ENCODE measurements around the gene ZP3.
"Not testable (repeated sequence)": the region's sequence is repeated elsewhere in the genome, so short reads cannot be mapped to it uniquely, and the experiment has no call there.

Gene ZP3

GRCh38 chr7:76412249-76412648, 12.5 kb upstream of the ZP3 start:
- DNase-seq = no peak
- no peaks in the 10 kb centered on the region for H3K9me3 ChIP-seq
- no peaks in the 10 kb centered on the region for H3K4me1 ChIP-seq
- no peak overlapping the region for H3K4me3 ChIP-seq (ENCODE audit: low read depth, low read length)
- H3K27me3 ChIP-seq = no peaks in the 10 kb centered on the region; the same call in 1 of the 2 replicates
- H3K36me3 ChIP-seq = no peaks in the 10 kb centered on the region
- no peak for TF ChIP-seq CTCF (IDR thresholded peaks at IDR 0.05; ENCODE audit: low read depth, low read length)

- not testable (repeated sequence) for H3K27me3 ChIP-seq; H3K4me3 ChIP-seq (ENCODE audit: low read depth, low read length); H3K9me3 ChIP-seq; DNase-seq; H3K4me1 ChIP-seq; H3K36me3 ChIP-seq
Observed at GRCh38 chr7:76417654-76418310, 7.0 kb upstream of the ZP3 start.

- H3K9me3 ChIP-seq; DNase-seq; H3K36me3 ChIP-seq; H3K4me3 ChIP-seq (ENCODE audit: low read depth, low read length); H3K27me3 ChIP-seq; H3K4me1 ChIP-seq: not testable (repeated sequence)
Observed at GRCh38 chr7:76421097-76421496, 3.7 kb upstream of the ZP3 start.

GRCh38 chr7:76423666-76424412, 911 bp upstream of the ZP3 start:
- DNase-seq = no peak
- H3K9me3 ChIP-seq = peaks cover 2% of the 10 kb centered on the region; the same call in 1 of the 2 replicates
- H3K36me3 ChIP-seq = no peaks in the 10 kb centered on the region
- no peaks in the 10 kb centered on the region for H3K4me1 ChIP-seq
- no peak overlapping the region for H3K4me3 ChIP-seq (ENCODE audit: low read depth, low read length)
- no peak for TF ChIP-seq CTCF (IDR thresholded peaks at IDR 0.05; ENCODE audit: low read depth, low read length)
- peaks cover 3% of the 10 kb centered on the region; the same call in 1 of the 2 replicates for H3K27me3 ChIP-seq

GRCh38 chr7:76425156-76425555, 406 bp downstream of the ZP3 start:
- Histone ChIP-seq H3K9me3 (peaks cover 1% of the 10 kb centered on the region; the same call in 1 of the 2 replicates), H3K27me3 (peaks cover 3% of the 10 kb centered on the region; the same call in 1 of the 2 replicates), H3K4me3 (ENCODE audit: low read depth, low read length) (no peak overlapping the region), H3K36me3 (no peaks in the 10 kb centered on the region), H3K4me1 (no peaks in the 10 kb centered on the region)
- no peak for TF ChIP-seq CTCF (IDR thresholded peaks at IDR 0.05; ENCODE audit: low read depth, low read length)
- no peak for DNase-seq

GRCh38 chr7:76425558-76425957, 808 bp downstream of the ZP3 start:
- not testable (repeated sequence) for H3K27me3 ChIP-seq; H3K9me3 ChIP-seq; H3K36me3 ChIP-seq; DNase-seq; H3K4me3 ChIP-seq (ENCODE audit: low read depth, low read length); H3K4me1 ChIP-seq

GRCh38 chr7:76426246-76426645, 1.5 kb downstream of the ZP3 start:
- no peaks in the 10 kb centered on the region for H3K4me1 ChIP-seq
- DNase-seq = no peak
- TF ChIP-seq CTCF (IDR thresholded peaks at IDR 0.05; ENCODE audit: low read depth, low read length) = no peak

More at GRCh38 chr7:76426246-76426645, 1.5 kb downstream of the ZP3 start:
- H3K9me3 ChIP-seq = no peaks in the 10 kb centered on the region
- no peak overlapping the region for H3K4me3 ChIP-seq (ENCODE audit: low read depth, low read length)
- H3K36me3 ChIP-seq = no peaks in the 10 kb centered on the region
- peaks cover 3% of the 10 kb centered on the region; the same call in 1 of the 2 replicates for H3K27me3 ChIP-seq
